H1 (cell line): ENCODE data around the gene GATB. TPM values are rescaled to one million over a fixed set of nuclear protein-coding genes. Genes with fewer than 3 reads are reported as not detected.

Experiments used
- CTCF ChIA-PET: fragments of 300-600 bp; sonication (Branson Sonifier 250); formaldehyde crosslinking; loops from one replicate; lab custom pipeline; 2021; ENCODE audit not compliant: partially characterized antibody; lab: Charles Lee
- POLR2A ChIA-PET: fragments of 300-600 bp; sonication (Branson Sonifier 250); formaldehyde crosslinking; loops from one replicate; lab custom pipeline; 2021; ENCODE audit warnings: inconsistent platforms; ENCODE audit not compliant: partially characterized antibody; lab: Charles Lee
- DNase-seq, 2 experiments: peaks; one replicate each; pipeline versions ENCODE4 v3.0.0 to v3.0.0-alpha.2; 2010 to 2022; ENCODE audit warnings: low spot score in 2 of 2, low read depth in 1 of 2, mixed read lengths in 1 of 2
- FAIRE-seq: peaks from 2 replicates; lab custom pipeline; 2011; peaks lifted over from hg19 to GRCh38; lab: Jason Lieb, UNC
- H2AFZ ChIP-seq: 2 replicates; pipeline ENCODE4 v1.8.1; 2012; ENCODE audit warnings: low read length, inconsistent platforms
- H2AK5ac ChIP-seq: 2 replicates; pipeline ENCODE4 v1.6.1; 2013; ENCODE audit warnings: low read depth, low read length
- H2BK120ac ChIP-seq: replicated peaks from 2 replicates; pipeline ENCODE3; 2013; ENCODE audit warnings: low read depth, low read length, inconsistent platforms
- H2BK12ac ChIP-seq: 2 replicates; pipeline ENCODE4 v1.6.1; 2013; ENCODE audit warnings: low read depth, low read length
- H2BK15ac ChIP-seq: 2 replicates; pipeline ENCODE4 v1.6.1; 2013; ENCODE audit warnings: low read length
- H2BK20ac ChIP-seq: 2 replicates; pipeline ENCODE4 v1.6.1; 2013; ENCODE audit warnings: low read length
- H2BK5ac ChIP-seq: 2 replicates; pipeline ENCODE4 v1.6.1; 2013; ENCODE audit warnings: low read depth, low read length
- H3K14ac ChIP-seq: 2 replicates; pipeline ENCODE4 v1.6.1; 2013; ENCODE audit warnings: inconsistent platforms; ENCODE audit not compliant: insufficient read length
- H3K18ac ChIP-seq: 2 replicates; pipeline ENCODE4 v1.6.1; 2013; ENCODE audit warnings: low read length; ENCODE audit errors: extremely low read depth
- H3K23ac ChIP-seq: 2 replicates; pipeline ENCODE4 v1.6.1; 2013; ENCODE audit warnings: inconsistent platforms; ENCODE audit not compliant: insufficient read length
- H3K23me2 ChIP-seq: 2 replicates; pipeline ENCODE4 v1.6.1; 2013; ENCODE audit warnings: low read depth, low read length
- H3K27ac ChIP-seq: 2 replicates; pipeline ENCODE4 v1.6.1; 2011; ENCODE audit warnings: low read depth, low read length, inconsistent platforms
- H3K27me3 ChIP-seq, 4 experiments: replicated peaks in 1 of 4; 1 replicate in 1 of 4; 2 replicates in 3 of 4; pipeline versions ENCODE4 v1.6.1 to v1.8.1; 2011 to 2013; ENCODE audit warnings: low read length in 3 of 4, mild to moderate bottlenecking in 3 of 4, inconsistent platforms in 2 of 4, mixed read lengths in 2 of 4, moderate library complexity in 1 of 4; ENCODE audit not compliant: control insufficient read depth in 3 of 4, insufficient read depth in 3 of 4; ENCODE audit errors: extremely low read depth in 1 of 4
- H3K36me3 ChIP-seq, 4 experiments: 2 replicates each; pipeline versions ENCODE4 v1.6.1 to v1.8.1; 2011 to 2013; ENCODE audit warnings: mild to moderate bottlenecking in 4 of 4, low read length in 3 of 4, moderate library complexity in 2 of 4, control low read depth in 1 of 4, inconsistent platforms in 1 of 4; ENCODE audit not compliant: insufficient read depth in 4 of 4, control insufficient read depth in 2 of 4
- H3K4ac ChIP-seq: replicated peaks from 2 replicates; pipeline ENCODE3; 2013; ENCODE audit warnings: low read length, low read depth, mixed read lengths, inconsistent platforms; ENCODE audit not compliant: insufficient read length
- H3K4me1 ChIP-seq, 4 experiments: replicated peaks in 1 of 4; 1 replicate in 1 of 4; 2 replicates in 3 of 4; pipeline versions ENCODE4 v1.6.1 to v1.8.1; 2011 to 2013; ENCODE audit warnings: low read length in 3 of 4, inconsistent platforms in 2 of 4, mixed read lengths in 1 of 4; ENCODE audit not compliant: insufficient read depth in 4 of 4, control insufficient read depth in 3 of 4
- H3K4me2 ChIP-seq, 2 experiments: 2 replicates each; pipeline versions ENCODE4 v1.6.1 to v1.8.1; 2011 to 2013; ENCODE audit warnings: low read depth in 2 of 2, low read length in 2 of 2, control low read depth in 1 of 2, inconsistent platforms in 1 of 2, mild to moderate bottlenecking in 1 of 2; ENCODE audit not compliant: insufficient read depth in 1 of 2
- H3K4me3 ChIP-seq, 4 experiments: fragments of 200-600, 300-600 bp in 1 of 4; sonication (generic), shearing (Covaris generic), sonication (Bioruptor Twin) in 1 of 4; 2 replicates each; pipeline versions ENCODE4 v1.5.1 to v1.8.1; 2011 to 2016; ENCODE audit warnings: low read length in 4 of 4, low read depth in 3 of 4, control low read depth in 2 of 4, inconsistent platforms in 2 of 4, mild to moderate bottlenecking in 2 of 4, mixed read lengths in 1 of 4, moderate library complexity in 1 of 4; ENCODE audit not compliant: insufficient read depth in 2 of 4; ENCODE audit errors: extremely low read depth in 1 of 4
- H3K56ac ChIP-seq: replicated peaks from 2 replicates; pipeline ENCODE3; 2013; ENCODE audit warnings: low read depth, mild to moderate bottlenecking, mixed read lengths, low read length, inconsistent platforms; ENCODE audit not compliant: insufficient read length
- H3K79me1 ChIP-seq: 2 replicates; pipeline ENCODE4 v1.6.1; 2013; ENCODE audit warnings: low read depth, low read length, control low read depth
- H3K79me2 ChIP-seq, 2 experiments: 2 replicates each; pipeline versions ENCODE4 v1.6.1 to v1.8.1; 2012 to 2013; ENCODE audit warnings: low read length in 2 of 2, mild to moderate bottlenecking in 2 of 2, inconsistent platforms in 1 of 2; ENCODE audit not compliant: insufficient read depth in 2 of 2, control insufficient read depth in 1 of 2
- H3K9ac ChIP-seq, 4 experiments: replicated peaks in 1 of 4; 1 replicate in 1 of 4; 2 replicates in 3 of 4; pipeline versions ENCODE4 v1.6.1 to v1.8.1; 2011 to 2013; ENCODE audit warnings: low read depth in 3 of 4, low read length in 3 of 4, control low read depth in 2 of 4, mild to moderate bottlenecking in 2 of 4, moderate library complexity in 2 of 4, inconsistent platforms in 1 of 4; ENCODE audit errors: extremely low read depth in 1 of 4
- H3K9me3 ChIP-seq, 2 experiments: 2 replicates each; pipeline versions ENCODE4 v1.6.1 to v1.8.1; 2012 to 2013; ENCODE audit warnings: mild to moderate bottlenecking in 2 of 2, moderate library complexity in 2 of 2, control low read depth in 1 of 2, inconsistent platforms in 1 of 2, low read depth in 1 of 2, low read length in 1 of 2, mixed read lengths in 1 of 2; ENCODE audit not compliant: insufficient read depth in 2 of 2
- H4K20me1 ChIP-seq, 2 experiments: replicated peaks in 1 of 2; 2 replicates each; pipeline versions ENCODE3 to v1.8.1; 2011 to 2013; ENCODE audit warnings: inconsistent platforms in 2 of 2, low read length in 2 of 2, mild to moderate bottlenecking in 1 of 2; ENCODE audit not compliant: insufficient read depth in 2 of 2, control insufficient read depth in 1 of 2
- H4K5ac ChIP-seq: 2 replicates; pipeline ENCODE4 v1.6.1; 2013; ENCODE audit warnings: low read length, low read depth, mixed read lengths, inconsistent platforms; ENCODE audit not compliant: insufficient read length
- H4K8ac ChIP-seq: 2 replicates; pipeline ENCODE4 v1.8.0; 2013; ENCODE audit warnings: mild to moderate bottlenecking, moderate library complexity, low read length, inconsistent platforms; ENCODE audit not compliant: insufficient read depth; ENCODE audit errors: extremely low read depth
- H4K91ac ChIP-seq: replicated peaks from 2 replicates; pipeline ENCODE3; 2013; ENCODE audit warnings: low read length, mixed read lengths, inconsistent platforms; ENCODE audit not compliant: insufficient read length
- POLR2AphosphoS5 ChIP-seq: IDR thresholded peaks from 2 replicates; pipeline ENCODE4 v1.6.1; 2011; ENCODE audit warnings: low read depth, low read length
- SP2 ChIP-seq: IDR thresholded peaks from 2 replicates; pipeline ENCODE4 v1.6.1; 2012; ENCODE audit warnings: mild to moderate bottlenecking, low read length, inconsistent platforms
- TEAD4 ChIP-seq: IDR thresholded peaks from 2 replicates; pipeline ENCODE4 v1.6.1; 2012; ENCODE audit warnings: low read depth, low read length, inconsistent platforms, mixed read lengths
- WGBS, 2 experiments: shearing (Covaris generic) in 1 of 2; methylation state at CpG; one replicate each; pipeline versions ENCODE4 v1.1.6 to v1.1.7; 2013 to 2015; ENCODE audit warnings: low lambda C conversion rate in 2 of 2, mixed read lengths in 2 of 2, inconsistent platforms in 1 of 2, low coverage in 1 of 2, missing lambda C conversion rate in 1 of 2; ENCODE audit not compliant: insufficient replicate concordance in 2 of 2, insufficient coverage in 1 of 2, insufficient read length in 1 of 2; ENCODE audit errors: extremely low coverage in 1 of 2, missing lambda C conversion rate in 1 of 2; 5-methylcytosine and 5-hydroxymethylcytosine counted together
- polyA plus RNA-seq, 7 experiments: library from polyadenylated mRNA; depleted of rRNA in 3 of 7; stranded (reverse) in 5 of 7; unstranded in 2 of 7; fragments of >200 nt in 5 of 7; fragments of 200-250 nt in 2 of 7; gene quantifications; 1 replicate in 5 of 7; 2 replicates in 1 of 7; 4 replicates in 1 of 7; pipeline versions ENCODE4 v1.2.1 to v1.2.3, GENCODE V29; 2011 to 2013; ENCODE audit warnings: missing spikeins in 2 of 7, mixed read lengths in 2 of 7
- total RNA-seq: library from RNA; stranded (reverse); fragmentation: NEBNext Ultra II Directional; extraction: Animal tissue kit (Norgen Biotek cat#: 25700); gene quantifications from 2 replicates; pipeline ENCODE4 v1.2.1, GENCODE V29; 2021

The GATB gene
- total and polyA plus RNA-seq, 2 of the 8 experiments (the other 6 are each of a cell fraction or from before 2014, with no cell fraction given) = 15.3 to 18.0 TPM

DNA sequence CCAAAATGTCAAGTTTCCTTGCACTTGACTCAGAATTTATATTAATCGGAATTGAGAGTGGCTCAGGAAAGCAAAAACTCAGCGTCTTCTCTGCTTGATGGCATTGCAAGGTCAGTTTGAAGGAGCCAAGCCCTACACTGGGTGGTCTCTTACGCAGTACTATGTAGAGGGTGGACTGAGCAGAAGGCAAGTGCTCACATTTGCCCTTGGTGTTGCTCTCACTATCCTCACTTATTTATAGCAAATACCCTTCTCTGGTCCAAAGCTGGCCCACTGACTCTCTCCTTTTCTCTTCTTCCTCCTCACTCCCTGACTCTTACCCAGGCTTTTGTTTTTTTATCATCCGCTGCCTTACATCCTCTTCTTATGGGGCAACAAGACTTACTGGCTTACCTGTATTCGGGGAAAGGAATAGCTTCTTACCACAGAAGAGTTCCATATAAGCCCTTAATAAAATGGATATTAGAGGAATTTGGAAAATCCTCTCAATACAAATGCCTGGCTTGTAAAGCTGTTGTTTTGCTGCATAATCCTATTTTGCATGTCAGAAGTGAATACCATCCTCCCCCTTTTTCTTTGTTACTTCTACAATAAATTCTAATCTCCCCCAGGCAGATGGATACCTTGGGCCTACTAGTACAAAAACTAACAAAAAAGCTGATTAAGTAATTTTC, 24.8 kb upstream of the GATB start:
- Histone ChIP-seq H3K23me2 (no peaks in the 10 kb centered on the region), H3K23ac (no peak overlapping the region), H3K36me3 (no peaks in the 10 kb centered on the region; a peak in 1 of 8 replicates), H4K20me1 (no peaks in the 10 kb centered on the region), H3K9ac (no peak overlapping the region), H2BK5ac (peak overlapping the region; percentile 86; the same call in 1 of the 2 replicates), H3K9me3 (no peaks in the 10 kb centered on the region; a peak in 1 of 4 replicates), H2BK15ac (no peak overlapping the region), H3K56ac (no peak overlapping the region), H3K4me2 (peak overlapping the region in 1 of 2 experiments; percentile 9; a peak in 1 of 4 replicates), H3K4ac (no peak overlapping the region), H2AK5ac (no peak overlapping the region), H4K91ac (peak overlapping the region; percentile 71), H2AFZ (peak overlapping the region; percentile 8; the same call in 1 of the 2 replicates), H4K5ac (peak overlapping the region; percentile 27), H2BK120ac (peak overlapping the region; percentile 30), H3K27me3 (peaks cover 0 to 3% (median 0%) of the 10 kb centered on the region in 4 experiments; a peak in 1 of 7 replicates), H3K4me3 (peak overlapping the region in 1 of 4 experiments; percentile 8; a peak in 1 of 8 replicates), H4K8ac (no peak overlapping the region), H3K18ac (peak overlapping the region; percentile 97; the same call in 1 of the 2 replicates), H3K79me1 (no peaks in the 10 kb centered on the region), H3K4me1 (peaks cover 0 to 23% (median 9%) of the 10 kb centered on the region in 4 experiments; a peak in 4 of 7 replicates), H2BK20ac (peak overlapping the region; percentile 68; the same call in 1 of the 2 replicates), H3K14ac (no peak overlapping the region), H2BK12ac (peak overlapping the region; percentile 98), H3K27ac (no peak overlapping the region; the same call in 1 of the 2 replicates), H3K79me2 (no peaks in the 10 kb centered on the region)
- no peak for DNase-seq
- ChIA-PET POLR2A (interaction anchor here (1.4 kb wide), 1 partner anchor 681 kb away, joined by 3 read pairs; no protein-coding TSS in a partner anchor), CTCF (interaction anchor here (1.6 kb wide), 1 partner anchor 17 kb away, joined by 8 read pairs; no protein-coding TSS in a partner anchor)
- FAIRE-seq = peak; percentile 60
- WGBS, 2 experiments = 67% methylated on average over 5 of the region's 5 CpGs; no CpG with 5 or more reads in 1 of the 2 experiments
- TF ChIP-seq TEAD4 (0 out of 2 replicates have a peak, but pooled peaks have one; percentile 10), POLR2AphosphoS5 (no peak), SP2 (no peak)
